T-cell (primary cell): Measurements from ENCODE around the gene TRAPPC13. TPM values are rescaled to one million over a fixed set of nuclear protein-coding genes. Genes with fewer than 3 reads are reported as not detected.

Source experiments
- ATAC-seq, 4 experiments: fragments of 200-7000 bp in 3 of 4; fragments of 150-1000 bp in 1 of 4; cut with Tn5 transposase; replicated peaks in 1 of 4; 1 replicate in 3 of 4; 2 replicates in 1 of 4; pipeline ENCODE4 v1.10.0; 2021; ENCODE audit warnings: moderate library complexity in 3 of 4, mild to moderate bottlenecking in 2 of 4, moderate number of reproducible peaks in 1 of 4
- CTCF ChIA-PET, 2 donors: fragments of 300-600 bp; sonication (Branson Sonifier 250); formaldehyde crosslinking; loops; one replicate each; lab custom pipeline; 2022; ENCODE audit warnings: antibody characterized with exemption in 2 of 2; lab: Charles Lee
- POLR2A ChIA-PET, 2 donors: fragments of 300-600 bp; sonication (Branson Sonifier 250); formaldehyde crosslinking; loops; one replicate each; lab custom pipeline; 2022; ENCODE audit warnings: antibody characterized with exemption in 2 of 2; lab: Charles Lee
- DNase-seq, 35 experiments: peaks; one replicate each; pipeline versions ENCODE4 v3.0.0 to v3.0.0-alpha.2; 2013 to 2023
- H3K27ac ChIP-seq: one replicate; pipeline ENCODE4 v1.5.1; 2013; ENCODE audit warnings: low read length
- H3K27me3 ChIP-seq, 2 experiments: replicated peaks in 1 of 2; 1 replicate in 1 of 2; 2 replicates in 1 of 2; pipeline versions ENCODE4 v1.6.1 to v1.7.0; 2013; ENCODE audit warnings: low read length in 1 of 2, mixed read lengths in 1 of 2; ENCODE audit not compliant: control insufficient read depth in 2 of 2, insufficient read depth in 2 of 2; ENCODE audit errors: extremely low read depth in 1 of 2
- H3K36me3 ChIP-seq, 2 donors: 1 replicate in 1 of 2; 2 replicates in 1 of 2; pipeline versions ENCODE4 v1.6.1 to v1.7.0; 2013; ENCODE audit warnings: low read length in 1 of 2; ENCODE audit not compliant: control insufficient read depth in 2 of 2, insufficient read depth in 1 of 2; ENCODE audit errors: extremely low read depth in 1 of 2
- H3K4me1 ChIP-seq, 2 experiments: 1 replicate in 1 of 2; 2 replicates in 1 of 2; pipeline versions ENCODE4 v1.6.1 to v1.7.0; 2013; ENCODE audit warnings: low read length in 2 of 2, mixed read lengths in 1 of 2; ENCODE audit not compliant: insufficient read depth in 2 of 2, control insufficient read depth in 1 of 2; ENCODE audit errors: extremely low read depth in 1 of 2
- H3K4me3 ChIP-seq, 2 donors: 1 replicate in 1 of 2; 2 replicates in 1 of 2; pipeline versions ENCODE4 v1.5.1 to v1.7.0; 2013; ENCODE audit warnings: mild to moderate bottlenecking in 2 of 2, low read length in 1 of 2, moderate library complexity in 1 of 2; ENCODE audit not compliant: control insufficient read depth in 1 of 2; ENCODE audit errors: extremely low read depth in 1 of 2
- H3K9me3 ChIP-seq: 2 replicates; pipeline ENCODE4 v1.7.0; 2013
- H3K27ac Mint-ChIP-seq, 2 donors: one replicate each; pipeline ENCODE4 v1.8.0; 2020 to 2021; ENCODE audit warnings: mild to moderate bottlenecking in 2 of 2, mixed read lengths in 2 of 2
- H3K27me3 Mint-ChIP-seq, 2 donors: one replicate each; pipeline ENCODE4 v1.8.0; 2021 to 2022; ENCODE audit warnings: mixed read lengths in 2 of 2
- H3K36me3 Mint-ChIP-seq: one replicate; pipeline ENCODE4 v1.8.0; 2021; ENCODE audit warnings: mixed read lengths
- H3K4me1 Mint-ChIP-seq, 3 donors: one replicate each; pipeline ENCODE4 v1.8.0; 2020 to 2022; ENCODE audit warnings: mixed read lengths in 3 of 3, mild to moderate bottlenecking in 1 of 3
- H3K4me3 Mint-ChIP-seq, 3 donors: one replicate each; pipeline ENCODE4 v1.8.0; 2020 to 2022; ENCODE audit warnings: mild to moderate bottlenecking in 3 of 3, mixed read lengths in 3 of 3, moderate library complexity in 3 of 3
- H3K9me3 Mint-ChIP-seq, 3 donors: one replicate each; pipeline ENCODE4 v1.8.0; 2020 to 2022; ENCODE audit warnings: mixed read lengths in 3 of 3
- whole genome bisulfite sequencing: methylation state at CpG from one replicate; pipeline ENCODE4 v1.1.5; 2013; ENCODE audit warnings: missing lambda C conversion rate; ENCODE audit not compliant: insufficient coverage; 5-methylcytosine and 5-hydroxymethylcytosine counted together
- total RNA-seq, 35 experiments: library from RNA in 6 of 35; stranded (reverse) in 6 of 35; fragments of 120-200 nt in 1 of 35; gene quantifications; one replicate each; pipeline versions ENCODE4 v1.2.1 to v1.2.4 and lab custom pipeline; 2013 to 2026

Gene TRAPPC13
- total RNA-seq, 5 donors from 2014 or later (not counting 1 experiment from before 2014, with no cell fraction given): 14.3 to 19.2 (median 16.5) TPM

GRCh38 chr5:65702036-65702435, 77.2 kb downstream of the TRAPPC13 start:
- Mint-ChIP-seq H3K4me1 (peaks cover 15 to 21% (median 18%) of the 10 kb centered on the region in 3 donors), H3K27ac (no peak overlapping the region), H3K4me3 (no peak overlapping the region), H3K27me3 (no peaks in the 10 kb centered on the region), H3K9me3 (no peaks in the 10 kb centered on the region), H3K36me3 (peaks cover 41% of the 10 kb centered on the region)
- no peaks in the 10 kb centered on the region for H3K27me3 ChIP-seq
- DNase-seq: no peak
- H3K27ac ChIP-seq: no peak overlapping the region
- ChIA-PET POLR2A (interaction anchor here in 1 of 2 donors (0.6 kb wide), 1 partner anchor 1008 kb away, joined by 3 read pairs; no protein-coding TSS in a partner anchor), CTCF (no interaction called here)
- H3K4me3 ChIP-seq: no peak overlapping the region
- H3K36me3 ChIP-seq: peaks cover 0 to 56% of the 10 kb centered on the region in 2 donors
- no peaks in the 10 kb centered on the region for H3K9me3 ChIP-seq
- H3K4me1 ChIP-seq: peaks cover 0 to 2% of the 10 kb centered on the region in 2 experiments
- no CpG with 5 or more reads among the region's 3 CpGs for WGBS
- ATAC-seq: no peak

- H3K4me3 ChIP-seq: no peak overlapping the region
- Mint-ChIP-seq H3K4me3 (no peak overlapping the region), H3K36me3 (peaks cover 30% of the 10 kb centered on the region), H3K4me1 (peaks cover 4 to 12% (median 5%) of the 10 kb centered on the region in 3 donors), H3K9me3 (no peaks in the 10 kb centered on the region), H3K27ac (no peak overlapping the region), H3K27me3 (no peaks in the 10 kb centered on the region)
- ChIA-PET CTCF (no interaction called here), POLR2A (interaction anchor here in 1 of 2 donors (0.7 kb wide), 2 partner anchors 9 to 54 kb away, joined by 4 to 5 read pairs; no protein-coding TSS in a partner anchor)
- WGBS: 83% methylated on average over 1 of the region's 2 CpGs
- H3K27ac ChIP-seq: no peak overlapping the region
- ATAC-seq (no peak), DNase-seq (no peak)
- no peaks in the 10 kb centered on the region for H3K9me3 ChIP-seq
- H3K4me1 ChIP-seq: peaks cover 0 to 2% of the 10 kb centered on the region in 2 experiments
- no peaks in the 10 kb centered on the region for H3K27me3 ChIP-seq
- peaks cover 0 to 55% of the 10 kb centered on the region in 2 donors for H3K36me3 ChIP-seq
Observed at GRCh38 chr5:65704621-65705239, 79.9 kb downstream of the TRAPPC13 start.

DNA sequence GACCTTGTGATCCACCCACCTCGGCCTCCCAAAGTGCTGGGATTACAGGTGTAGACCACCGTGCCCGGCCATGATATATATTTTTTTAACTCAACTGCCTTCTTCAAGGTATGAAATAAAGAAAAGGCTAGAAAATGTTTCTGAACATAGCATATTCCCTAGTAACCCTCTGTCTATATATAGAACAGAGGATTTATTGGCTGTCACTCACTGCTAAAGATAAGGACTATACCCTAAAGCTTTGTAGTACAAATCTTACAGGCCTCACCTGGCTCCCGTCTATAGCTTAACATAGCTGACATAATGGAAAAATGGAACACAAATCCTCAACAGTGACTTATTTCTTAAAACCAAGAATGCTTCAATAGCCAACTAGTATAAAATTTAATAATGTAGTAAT, 82.8 kb downstream of the TRAPPC13 start:
- no CpG with 5 or more reads among the region's 4 CpGs for WGBS
- H3K27me3 Mint-ChIP-seq: no peaks in the 10 kb centered on the region
- ATAC-seq (no peak), DNase-seq (no peak)
- ChIA-PET CTCF (interaction anchor here in 1 of 2 donors (0.6 to 0.8 kb wide), 2 partner anchors 12 to 1157 kb away, joined by 3 to 5 read pairs; no protein-coding TSS in a partner anchor), POLR2A (interaction anchor here in 1 of 2 donors (0.6 kb wide), 1 partner anchor 12 kb away, joined by 4 read pairs; no protein-coding TSS in a partner anchor)
- Histone ChIP-seq H3K27ac (no peak overlapping the region), H3K4me1 (peaks cover 0 to 2% of the 10 kb centered on the region in 2 experiments), H3K4me3 (no peak overlapping the region), H3K36me3 (peaks cover 0 to 66% of the 10 kb centered on the region in 2 donors), H3K9me3 (no peaks in the 10 kb centered on the region), H3K27me3 (no peaks in the 10 kb centered on the region)
- no peaks in the 10 kb centered on the region for H3K9me3 Mint-ChIP-seq
- H3K4me1 Mint-ChIP-seq: peaks cover 12 to 22% (median 22%) of the 10 kb centered on the region in 3 donors
- peaks cover 38% of the 10 kb centered on the region for H3K36me3 Mint-ChIP-seq
- H3K27ac Mint-ChIP-seq: no peak overlapping the region
- no peak overlapping the region for H3K4me3 Mint-ChIP-seq

GRCh38 chr5:65708145-65708544, 83.3 kb downstream of the TRAPPC13 start:
- 100% methylated on average over 2 of the region's 4 CpGs for WGBS
- no peak overlapping the region for H3K27ac Mint-ChIP-seq

More at GRCh38 chr5:65708145-65708544, 83.3 kb downstream of the TRAPPC13 start:
- no peaks in the 10 kb centered on the region for H3K9me3 ChIP-seq
- ChIA-PET CTCF (interaction anchor here in 1 of 2 donors (0.6 to 0.8 kb wide), 2 partner anchors 13 to 1157 kb away, joined by 3 to 5 read pairs; no protein-coding TSS in a partner anchor), POLR2A (interaction anchor here in 1 of 2 donors (0.6 kb wide), 1 partner anchor 12 kb away, joined by 4 read pairs; no protein-coding TSS in a partner anchor)
- no peaks in the 10 kb centered on the region for H3K27me3 Mint-ChIP-seq
- no peaks in the 10 kb centered on the region for H3K9me3 Mint-ChIP-seq
- H3K36me3 Mint-ChIP-seq: peaks cover 33% of the 10 kb centered on the region
- H3K4me1 Mint-ChIP-seq: peaks cover 12 to 25% (median 24%) of the 10 kb centered on the region in 3 donors
- no peak overlapping the region for H3K27ac ChIP-seq
- peaks cover 0 to 2% of the 10 kb centered on the region in 2 experiments for H3K4me1 ChIP-seq
- no peaks in the 10 kb centered on the region for H3K27me3 ChIP-seq
- H3K36me3 ChIP-seq: peaks cover 0 to 62% of the 10 kb centered on the region in 2 donors
- no peak overlapping the region for H3K4me3 ChIP-seq
- ATAC-seq (no peak), DNase-seq (no peak)
- H3K4me3 Mint-ChIP-seq: no peak overlapping the region

Other genes starting within 250 kb of the TRAPPC13 start
- gene ADAMTS6, start 143.1 kb upstream of the TRAPPC13 start, total RNA-seq: 1 to 10 TPM; 2.0 to 5.3 (median 4.0) TPM
- 10 to 100 TPM; 12.4 to 85.4 (median 50.5) TPM for gene CENPK, start 61.9 kb upstream of the TRAPPC13 start, total RNA-seq
- gene PPWD1, start 61.7 kb upstream of the TRAPPC13 start, total RNA-seq: 100 to 1,000 TPM in 1 of 5 donors, 10 to 100 TPM in 4; 79.2 to 102 (median 94.3) TPM
- 10 to 100 TPM; 17.5 to 23.2 (median 20.7) TPM for gene TRIM23, start 694 bp upstream of the TRAPPC13 start, total RNA-seq
- gene SHLD3, start within 50 bp of the TRAPPC13 start, total RNA-seq: 10 to 100 TPM in 1 of 5 donors, 1 to 10 TPM in 4; 3.7 to 12.2 (median 6.1) TPM
- 10 to 100 TPM; 28.7 to 60.1 (median 35.0) TPM for gene SGTB, start 97.1 kb downstream of the TRAPPC13 start, total RNA-seq
- 1 to 10 TPM; 1.5 to 7.6 (median 4.1) TPM for gene NLN, start 97.2 kb downstream of the TRAPPC13 start, total RNA-seq